KMS-11 (cell line): ENCODE results near the gene PUM2.

Experiments
- H2AFZ ChIP-seq: fragments of 200-600 bp; sonication (generic); 2 replicates; pipeline ENCODE4 v1.6.1; 2016; ENCODE audit warnings: antibody characterized with exemption, mixed run types, low read depth
- H3K27ac ChIP-seq: fragments of 200-600 bp; sonication (generic); 2 replicates; pipeline ENCODE4 v1.6.1; 2016; ENCODE audit warnings: mild to moderate bottlenecking, mixed run types
- H3K27me3 ChIP-seq: fragments of 200-600 bp; sonication (generic); 2 replicates; pipeline ENCODE4 v1.6.1; 2017; ENCODE audit warnings: mild to moderate bottlenecking, low read depth, mixed run types, moderate library complexity; ENCODE audit not compliant: insufficient read depth
- H3K36me3 ChIP-seq: fragments of 200-600 bp; sonication (generic); 2 replicates; pipeline ENCODE4 v1.6.1; 2017; ENCODE audit warnings: mild to moderate bottlenecking, mixed run types; ENCODE audit not compliant: insufficient read depth
- H3K4me1 ChIP-seq: fragments of 200-600 bp; sonication (generic); 2 replicates; pipeline ENCODE4 v1.6.1; 2016; ENCODE audit warnings: mild to moderate bottlenecking, low read depth, mixed run types; ENCODE audit not compliant: poor library complexity, severe bottlenecking
- H3K4me2 ChIP-seq: fragments of 200-600 bp; sonication (generic); 2 replicates; pipeline ENCODE4 v1.7.0; 2016; ENCODE audit warnings: mild to moderate bottlenecking, mixed run types
- H3K4me3 ChIP-seq: fragments of 200-600 bp; sonication (generic); IDR thresholded peaks from 2 replicates; pipeline ENCODE4 v1.6.1; 2017; ENCODE audit warnings: low read depth, low read length, mixed read lengths; ENCODE audit not compliant: insufficient read depth
- H3K79me2 ChIP-seq: fragments of 200-600 bp; sonication (generic); 2 replicates; pipeline ENCODE4 v1.6.1; 2016; ENCODE audit warnings: low read depth, mixed run types; ENCODE audit not compliant: insufficient read depth
- H3K9ac ChIP-seq: fragments of 200-600 bp; sonication (generic); 2 replicates; pipeline ENCODE4 v1.6.1; 2016; ENCODE audit warnings: mild to moderate bottlenecking, mixed run types
- H4K20me1 ChIP-seq: fragments of 200-600 bp; sonication (generic); 2 replicates; pipeline ENCODE4 v1.6.1; 2016; ENCODE audit warnings: mild to moderate bottlenecking, mixed run types; ENCODE audit not compliant: insufficient read depth
- CTCF ChIP-seq: fragments of 200-600 bp; sonication (generic); conservative IDR thresholded peaks from 2 replicates; pipeline ENCODE4 v1.6.1; 2017; ENCODE audit warnings: low read depth, mild to moderate bottlenecking, antibody characterized with exemption, low read length, moderate library complexity, mixed read lengths

Gene PUM2

GRCh38 chr2:20309001-20309400, 41.6 kb downstream of the PUM2 start:
- no peak overlapping the region for H3K9ac ChIP-seq
- no peak for TF ChIP-seq CTCF
- H3K36me3 ChIP-seq = no peaks in the 10 kb centered on the region; the same call in 1 of the 2 replicates
- peaks cover 26% of the 10 kb centered on the region for H3K79me2 ChIP-seq
- H3K4me1 ChIP-seq = no peaks in the 10 kb centered on the region
- no peaks in the 10 kb centered on the region for H3K27me3 ChIP-seq
- no peak overlapping the region for H3K4me2 ChIP-seq
- no peak overlapping the region for H2AFZ ChIP-seq
- no peak overlapping the region for H3K4me3 ChIP-seq
- H4K20me1 ChIP-seq = no peaks in the 10 kb centered on the region; the same call in 1 of the 2 replicates
- no peak overlapping the region for H3K27ac ChIP-seq

GRCh38 chr2:20307311-20307710, 43.3 kb downstream of the PUM2 start:
- peaks cover 42% of the 10 kb centered on the region for H3K79me2 ChIP-seq
- no peaks in the 10 kb centered on the region for H3K4me1 ChIP-seq
- no peak overlapping the region for H3K27ac ChIP-seq
- no peak for TF ChIP-seq CTCF
- H3K4me3 ChIP-seq = no peak overlapping the region
- no peaks in the 10 kb centered on the region for H3K27me3 ChIP-seq
- H3K4me2 ChIP-seq = no peak overlapping the region
- no peaks in the 10 kb centered on the region; the same call in 1 of the 2 replicates for H4K20me1 ChIP-seq
- H3K36me3 ChIP-seq = no peaks in the 10 kb centered on the region; the same call in 1 of the 2 replicates
- no peak overlapping the region for H3K9ac ChIP-seq
- no peak overlapping the region for H2AFZ ChIP-seq

GRCh38 chr2:20304411-20304810, 46.2 kb downstream of the PUM2 start:
- no peaks in the 10 kb centered on the region; the same call in 1 of the 2 replicates for H4K20me1 ChIP-seq
- H2AFZ ChIP-seq = no peak overlapping the region
- H3K4me1 ChIP-seq = no peaks in the 10 kb centered on the region
- H3K27ac ChIP-seq = no peak overlapping the region
- no peak overlapping the region for H3K9ac ChIP-seq
- H3K4me2 ChIP-seq = no peak overlapping the region
- no peaks in the 10 kb centered on the region for H3K27me3 ChIP-seq
- no peak overlapping the region for H3K4me3 ChIP-seq
- TF ChIP-seq CTCF = no peak
- peaks cover 4% of the 10 kb centered on the region for H3K36me3 ChIP-seq
- H3K79me2 ChIP-seq = peaks cover 64% of the 10 kb centered on the region

GRCh38 chr2:20303966-20304365, 46.7 kb downstream of the PUM2 start:
- Histone ChIP-seq H3K4me3 (no peak overlapping the region), H3K4me2 (no peak overlapping the region), H3K36me3 (peaks cover 4% of the 10 kb centered on the region), H3K27ac (no peak overlapping the region), H3K27me3 (no peaks in the 10 kb centered on the region), H2AFZ (no peak overlapping the region), H3K9ac (no peak overlapping the region), H4K20me1 (no peaks in the 10 kb centered on the region; the same call in 1 of the 2 replicates), H3K4me1 (no peaks in the 10 kb centered on the region), H3K79me2 (peaks cover 66% of the 10 kb centered on the region)
- TF ChIP-seq CTCF = no peak

GRCh38 chr2:20302019-20302418, 48.6 kb downstream of the PUM2 start:
- TF ChIP-seq CTCF = no peak
- Histone ChIP-seq H3K27ac (no peak overlapping the region), H3K4me2 (no peak overlapping the region), H3K9ac (no peak overlapping the region), H3K36me3 (peaks cover 4% of the 10 kb centered on the region), H4K20me1 (no peaks in the 10 kb centered on the region; the same call in 1 of the 2 replicates), H3K4me1 (peaks cover 18% of the 10 kb centered on the region), H3K79me2 (peaks cover 65% of the 10 kb centered on the region), H3K4me3 (no peak overlapping the region), H2AFZ (no peak overlapping the region), H3K27me3 (no peaks in the 10 kb centered on the region)
